ENCODE results near the gene EDN3. TPM values are rescaled to one million over a fixed set of nuclear protein-coding genes. Genes with fewer than 3 reads are reported as not detected.
"Not testable (repeated sequence)": the region's sequence is repeated elsewhere in the genome, so short reads cannot be mapped to it uniquely, and the experiment has no call there.

EDN3 gene
- total RNA-seq, 2 donors from 2014 or later, result 5.3 to 8.2 TPM

DNA sequence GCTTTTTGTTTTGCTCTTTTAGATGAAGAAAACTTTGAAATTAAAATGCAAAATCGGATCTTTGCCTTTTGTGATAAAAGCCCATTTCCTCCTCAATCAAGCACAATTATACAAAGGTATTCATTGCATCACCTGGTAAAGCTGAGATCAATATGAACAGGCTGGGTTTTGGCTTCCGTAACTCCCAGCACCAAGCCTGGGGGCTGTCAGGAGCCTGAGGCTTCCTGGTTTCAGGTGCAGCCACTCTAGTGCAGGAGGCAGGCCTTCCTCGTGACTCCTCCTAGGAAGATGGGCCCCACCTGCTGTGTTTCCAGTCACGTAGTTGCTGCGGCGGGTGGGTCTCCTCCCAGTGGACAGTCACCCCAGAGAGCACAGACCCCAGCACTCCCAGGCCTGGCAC is 54.0 kb downstream of the EDN3 start:
- no peaks in the 10 kb centered on the region for H3K9me3 ChIP-seq
- no peak overlapping the region for H3K27ac ChIP-seq
- 91% methylated on average over 6 of the region's 6 CpGs for WGBS
- no peak for DNase-seq (ENCODE audit: low spot score)
- no peaks in the 10 kb centered on the region for H3K27me3 ChIP-seq (replicated peaks; ENCODE audit: insufficient read depth)
- H3K4me1 ChIP-seq (replicated peaks), result no peaks in the 10 kb centered on the region
- no peak for TF ChIP-seq POLR2A (IDR thresholded peaks at IDR 0.05)
- TF ChIP-seq POLR2AphosphoS5 (IDR thresholded peaks at IDR 0.05), result no peak
- TF ChIP-seq, protein P1, sequence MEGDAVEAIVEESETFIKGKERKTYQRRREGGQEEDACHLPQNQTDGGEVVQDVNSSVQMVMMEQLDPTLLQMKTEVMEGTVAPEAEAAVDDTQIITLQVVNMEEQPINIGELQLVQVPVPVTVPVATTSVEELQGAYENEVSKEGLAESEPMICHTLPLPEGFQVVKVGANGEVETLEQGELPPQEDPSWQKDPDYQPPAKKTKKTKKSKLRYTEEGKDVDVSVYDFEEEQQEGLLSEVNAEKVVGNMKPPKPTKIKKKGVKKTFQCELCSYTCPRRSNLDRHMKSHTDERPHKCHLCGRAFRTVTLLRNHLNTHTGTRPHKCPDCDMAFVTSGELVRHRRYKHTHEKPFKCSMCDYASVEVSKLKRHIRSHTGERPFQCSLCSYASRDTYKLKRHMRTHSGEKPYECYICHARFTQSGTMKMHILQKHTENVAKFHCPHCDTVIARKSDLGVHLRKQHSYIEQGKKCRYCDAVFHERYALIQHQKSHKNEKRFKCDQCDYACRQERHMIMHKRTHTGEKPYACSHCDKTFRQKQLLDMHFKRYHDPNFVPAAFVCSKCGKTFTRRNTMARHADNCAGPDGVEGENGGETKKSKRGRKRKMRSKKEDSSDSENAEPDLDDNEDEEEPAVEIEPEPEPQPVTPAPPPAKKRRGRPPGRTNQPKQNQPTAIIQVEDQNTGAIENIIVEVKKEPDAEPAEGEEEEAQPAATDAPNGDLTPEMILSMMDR (IDR thresholded peaks at IDR 0.05), result no peak
- no peak overlapping the region for H3K4me3 ChIP-seq
- H3K36me3 ChIP-seq, result no peaks in the 10 kb centered on the region
- intact Hi-C loops (cut with DNase I), result no loop called here

DNA sequence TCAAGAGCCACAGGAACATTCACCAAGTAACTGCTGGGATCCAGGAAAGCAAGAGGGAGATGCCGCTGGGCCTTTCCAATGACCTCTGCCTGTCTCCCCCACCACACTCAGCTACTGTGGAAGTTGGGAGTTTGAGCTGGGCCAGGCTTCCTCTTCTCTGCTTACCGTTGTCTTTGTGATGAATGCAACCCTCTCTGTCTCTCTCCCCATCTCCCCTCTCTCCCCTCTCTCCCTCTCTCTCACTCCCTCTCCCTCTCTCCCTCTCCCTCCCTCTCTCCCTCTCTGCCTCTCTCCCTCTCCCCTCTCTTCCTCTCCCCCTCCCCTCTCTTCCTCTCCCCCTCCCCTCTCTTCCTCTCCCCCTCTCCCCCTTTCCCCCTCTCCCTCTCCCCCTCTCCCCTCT is 54.8 kb downstream of the EDN3 start:
- Histone ChIP-seq H3K4me3 (no peak overlapping the region), H3K9me3 (no peaks in the 10 kb centered on the region), H3K36me3 (no peaks in the 10 kb centered on the region), H3K4me1 (replicated peaks) (no peaks in the 10 kb centered on the region), H3K27me3 (replicated peaks; ENCODE audit: insufficient read depth) (no peaks in the 10 kb centered on the region), H3K27ac (no peak overlapping the region)
- intact Hi-C loops (cut with DNase I), result no loop called here
- no peak for DNase-seq (ENCODE audit: low spot score)
- 78% methylated on average over 2 of the region's 2 CpGs for WGBS
- TF ChIP-seq POLR2AphosphoS5 (IDR thresholded peaks at IDR 0.05), result no peak
- TF ChIP-seq POLR2A (IDR thresholded peaks at IDR 0.05), result no peak
- TF ChIP-seq, protein P1 (IDR thresholded peaks at IDR 0.05), result no peak

DNA sequence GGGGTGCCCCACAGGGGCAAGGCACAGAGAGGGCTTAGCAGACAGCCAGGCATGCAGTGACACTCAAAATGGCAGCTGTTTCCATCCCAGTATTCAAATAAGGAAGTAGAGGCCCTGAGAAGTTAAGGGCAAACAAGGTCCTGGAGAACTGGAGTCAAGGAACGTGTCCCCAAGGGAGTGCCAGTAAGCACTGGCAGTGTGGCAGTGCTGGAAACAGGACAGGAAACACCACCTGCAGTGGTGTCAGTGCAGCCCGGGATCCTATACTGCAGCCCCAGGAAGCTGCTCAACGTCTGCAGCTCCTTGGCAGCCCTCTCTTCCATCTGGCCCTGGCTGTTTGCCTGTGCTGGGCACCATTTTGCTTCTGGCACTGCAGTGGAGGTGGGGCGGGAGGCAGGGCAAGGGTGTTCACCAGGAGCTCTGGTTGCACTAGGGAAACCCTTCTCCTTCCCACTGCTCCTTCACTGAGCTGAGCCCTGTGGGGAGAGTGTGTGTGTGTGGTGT is 56.3 kb downstream of the EDN3 start:
- WGBS, result 50% methylated on average over 4 of the region's 4 CpGs
- intact Hi-C loops (cut with DNase I), result no loop called here
- no peak for DNase-seq (ENCODE audit: low spot score)

DNA sequence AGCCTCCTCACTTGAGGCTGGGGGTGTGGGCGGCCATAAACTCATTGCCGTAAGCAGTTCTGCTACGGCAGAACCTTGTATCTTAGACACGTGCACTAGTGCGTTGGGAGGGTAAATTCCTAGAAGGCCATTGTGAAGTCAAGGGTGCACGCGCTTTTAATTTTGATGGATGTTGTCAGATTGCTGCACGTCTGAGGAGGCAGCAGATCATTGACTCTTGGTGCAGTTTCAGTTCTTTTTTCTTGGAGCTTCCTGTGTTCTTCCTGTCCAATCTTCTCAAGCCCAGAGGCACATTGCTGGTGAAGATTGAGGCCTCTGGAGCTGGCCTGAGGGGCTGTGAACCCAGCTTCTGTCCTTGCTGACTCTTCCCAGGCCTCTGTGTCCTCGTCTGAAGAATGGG is 58.4 kb downstream of the EDN3 start:
- WGBS, result 89% methylated on average over 1 of the region's 9 CpGs
- H3K27me3 ChIP-seq (replicated peaks; ENCODE audit: insufficient read depth); DNase-seq (ENCODE audit: low spot score); H3K27ac ChIP-seq; H3K9me3 ChIP-seq; H3K36me3 ChIP-seq; H3K4me3 ChIP-seq; intact Hi-C loops (cut with DNase I); H3K4me1 ChIP-seq (replicated peaks): not testable (repeated sequence)

More for the DNA sequence above, 56.3 kb downstream of the EDN3 start:
- TF ChIP-seq, protein P1 (IDR thresholded peaks at IDR 0.05), result no peak
- TF ChIP-seq POLR2AphosphoS5 (IDR thresholded peaks at IDR 0.05), result no peak
- TF ChIP-seq POLR2A (IDR thresholded peaks at IDR 0.05), result no peak
- Histone ChIP-seq H3K27ac (no peak overlapping the region), H3K4me1 (replicated peaks) (no peaks in the 10 kb centered on the region), H3K36me3 (no peaks in the 10 kb centered on the region), H3K4me3 (no peak overlapping the region), H3K27me3 (replicated peaks; ENCODE audit: insufficient read depth) (no peaks in the 10 kb centered on the region), H3K9me3 (no peaks in the 10 kb centered on the region)

DNA sequence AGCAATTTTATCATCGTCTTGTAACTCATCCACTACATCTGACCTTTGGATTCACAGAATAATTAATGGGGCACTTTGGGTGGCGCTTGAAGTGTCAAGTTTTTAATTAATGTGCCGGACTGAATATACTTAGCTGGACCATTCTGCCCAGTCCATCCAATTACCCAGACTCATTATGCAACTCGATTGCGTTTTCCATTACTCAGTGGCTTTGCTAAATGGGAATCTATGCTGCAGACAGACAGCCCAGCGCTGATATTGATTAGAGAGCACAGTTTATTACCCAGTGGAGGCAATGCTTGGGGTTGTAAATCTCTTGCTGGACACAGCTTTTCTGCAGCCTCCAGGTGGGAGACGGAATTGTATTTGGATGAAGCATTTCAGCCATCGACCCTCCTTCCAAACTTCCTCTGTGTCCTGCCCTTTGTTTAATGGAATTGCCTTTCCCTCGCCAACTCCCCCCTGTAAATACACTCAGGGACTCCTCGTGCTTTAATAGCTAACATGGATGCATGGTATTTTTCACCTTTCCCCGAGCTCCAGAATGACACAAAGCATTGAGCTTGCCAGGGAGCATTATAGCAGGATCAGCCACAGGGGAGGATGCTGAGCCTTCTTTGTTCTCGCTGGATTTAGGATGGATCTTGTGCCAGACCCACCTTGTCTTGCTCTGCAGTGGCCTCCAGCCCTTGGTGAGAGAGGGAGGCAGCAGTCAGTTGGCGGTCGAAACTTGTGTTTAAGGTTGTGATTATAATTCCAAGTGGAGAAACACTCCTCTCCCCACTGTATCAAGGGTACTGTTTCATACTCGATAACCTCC is 59.7 kb downstream of the EDN3 start:
- H3K9me3 ChIP-seq, result no peaks in the 10 kb centered on the region
- no peak for DNase-seq (ENCODE audit: low spot score)
- no peaks in the 10 kb centered on the region for H3K4me1 ChIP-seq (replicated peaks)
- TF ChIP-seq POLR2A (IDR thresholded peaks at IDR 0.05) (no peak), POLR2AphosphoS5 (IDR thresholded peaks at IDR 0.05) (no peak)
- TF ChIP-seq, protein P1 (IDR thresholded peaks at IDR 0.05), result no peak
- no peaks in the 10 kb centered on the region for H3K36me3 ChIP-seq
- 71% methylated on average over 15 of the region's 15 CpGs for WGBS
- H3K27me3 ChIP-seq (replicated peaks; ENCODE audit: insufficient read depth), result no peaks in the 10 kb centered on the region
- intact Hi-C loops (cut with DNase I), result no loop called here
- no peak overlapping the region for H3K27ac ChIP-seq
- no peak overlapping the region for H3K4me3 ChIP-seq

Data from prostate gland (tissue), 2 donors.